ENCODE measurements around the gene ACBD3.

Gene ACBD3

GRCh38 chr1:226134170-226135058 is 52.1 kb downstream of the ACBD3 start:
- no peak for TF ChIP-seq Cebpa-rat (IDR thresholded peaks at IDR 0.05)

GRCh38 chr1:226133504-226134123 is 52.9 kb downstream of the ACBD3 start:
- H3K27ac ChIP-seq: no peak overlapping the region
- no peak for TF ChIP-seq Cebpa-rat (IDR thresholded peaks at IDR 0.05)

More at GRCh38 chr1:226134170-226135058, 52.1 kb downstream of the ACBD3 start:
- H3K27me3 ChIP-seq: no peaks in the 10 kb centered on the region
- peaks cover 0 to 21% (median 8%) of the 10 kb centered on the region in 11 experiments; a peak in 9 of 22 replicates for H3K9me3 ChIP-seq (replicated peaks in 1 of 11)
- peaks cover 0 to 26% (median 13%) of the 10 kb centered on the region in 10 experiments; a peak in 14 of 20 replicates for H3K4me1 ChIP-seq
- peaks cover 0 to 20% (median 0%) of the 10 kb centered on the region in 11 experiments; a peak in 1 of 22 replicates for H4K20me1 ChIP-seq
- H3K36me3 ChIP-seq: no peaks in the 10 kb centered on the region
- no peak overlapping the region for H3K4me3 ChIP-seq
- no peak overlapping the region for H3K4me2 ChIP-seq
- no peak overlapping the region for H3K27ac ChIP-seq
- H3K9ac ChIP-seq: no peak overlapping the region

DNA sequence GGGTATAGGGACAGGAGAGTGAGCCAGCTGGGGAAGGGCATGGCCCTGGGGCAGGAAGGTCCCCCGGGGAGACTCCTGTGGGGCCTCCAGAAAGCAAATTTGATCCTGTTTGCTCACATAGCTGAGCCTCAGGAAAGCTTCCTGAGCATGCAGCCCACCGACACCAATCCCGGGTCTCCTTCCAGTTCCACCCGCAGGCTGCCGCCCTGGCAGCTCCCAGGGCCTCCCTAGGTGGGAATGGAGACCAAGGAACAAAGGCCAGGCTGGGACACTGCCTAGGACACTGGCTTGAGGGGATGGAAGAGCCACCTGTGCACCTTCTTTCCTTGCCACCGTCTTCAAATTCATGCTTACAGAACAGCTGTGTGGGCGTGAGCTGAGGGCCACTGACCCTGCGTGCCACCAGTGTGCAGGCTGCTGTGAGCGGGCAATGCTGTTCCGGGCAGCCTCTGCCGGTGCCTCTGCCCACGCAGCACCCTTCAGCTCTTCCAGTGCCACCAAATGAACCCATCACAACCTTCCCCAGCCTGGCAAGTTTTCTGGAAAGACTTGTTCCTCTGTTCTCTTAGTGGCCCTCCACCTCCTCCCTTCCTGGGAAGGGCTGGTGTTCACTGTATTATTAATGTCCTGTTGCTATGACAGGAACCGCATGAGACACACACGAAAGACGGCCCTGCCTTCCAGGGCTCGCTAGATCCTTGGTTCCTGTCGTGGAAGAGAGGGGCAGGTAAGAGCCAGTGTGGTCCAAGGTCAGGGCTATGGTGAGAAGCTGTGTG is 53.6 kb downstream of the ACBD3 start:
- no peak for TF ChIP-seq Cebpa-rat (IDR thresholded peaks at IDR 0.05)
- peaks cover 5 to 35% (median 24%) of the 10 kb centered on the region in 10 experiments for H3K4me1 ChIP-seq
- peak overlapping the region in 1 of 11 experiments; percentile 7; a peak in 1 of 22 replicates for H3K27ac ChIP-seq
- no peaks in the 10 kb centered on the region for H3K27me3 ChIP-seq
- no peaks in the 10 kb centered on the region for H3K36me3 ChIP-seq
- 0 out of 22 replicates have a peak overlapping the region, but pooled peaks of 1 of the 11 experiments have one; percentile 26 for H3K9ac ChIP-seq
- peak overlapping the region in 7 of 11 experiments; percentile 20 to 77 (median 59); a peak in 12 of 22 replicates for H3K4me2 ChIP-seq
- peaks cover 0 to 20% (median 0%) of the 10 kb centered on the region in 11 experiments; a peak in 1 of 22 replicates for H4K20me1 ChIP-seq
- no peak overlapping the region for H3K4me3 ChIP-seq
- peaks cover 0 to 21% (median 8%) of the 10 kb centered on the region in 11 experiments; a peak in 9 of 22 replicates for H3K9me3 ChIP-seq (replicated peaks in 1 of 11)

More at GRCh38 chr1:226133504-226134123, 52.9 kb downstream of the ACBD3 start:
- Histone ChIP-seq H3K36me3 (no peaks in the 10 kb centered on the region), H3K4me2 (peak overlapping the region in 4 of 11 experiments; percentile 46 to 77 (median 62); a peak in 3 of 22 replicates), H3K27me3 (no peaks in the 10 kb centered on the region), H3K9me3 (replicated peaks in 1 of 11) (peaks cover 0 to 21% (median 8%) of the 10 kb centered on the region in 11 experiments; a peak in 9 of 22 replicates), H3K4me3 (no peak overlapping the region), H3K4me1 (peaks cover 0 to 28% (median 17%) of the 10 kb centered on the region in 10 experiments; a peak in 17 of 20 replicates), H4K20me1 (peaks cover 0 to 20% (median 0%) of the 10 kb centered on the region in 11 experiments; a peak in 1 of 22 replicates), H3K9ac (no peak overlapping the region)

DNA sequence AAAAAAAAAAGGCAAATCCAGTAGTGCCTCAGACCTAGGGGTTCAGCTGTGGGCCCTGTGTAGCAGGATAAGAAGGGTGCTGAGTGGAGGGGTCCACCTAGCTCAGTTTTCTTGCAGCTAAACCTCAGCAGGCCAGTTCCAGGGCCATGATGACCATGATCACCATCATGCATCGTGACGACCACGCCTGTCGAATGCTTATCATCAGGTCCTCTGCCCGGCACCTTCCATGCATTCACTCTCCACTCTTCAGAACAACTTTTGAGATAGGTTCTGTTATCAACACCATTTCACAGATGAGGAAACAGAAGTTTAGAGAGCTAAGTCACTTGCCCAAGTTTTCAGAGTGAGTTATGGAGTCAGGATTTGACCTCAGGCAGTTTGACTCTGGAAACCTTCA is 54.9 kb downstream of the ACBD3 start:
- no peak overlapping the region for H3K27ac ChIP-seq

GRCh38 chr1:226129230-226129629 is 57.3 kb downstream of the ACBD3 start:
- TF ChIP-seq Cebpa-rat (IDR thresholded peaks at IDR 0.05): no peak
- no peak overlapping the region for H3K4me2 ChIP-seq
- H3K4me3 ChIP-seq: no peak overlapping the region

More for the DNA sequence above, 54.9 kb downstream of the ACBD3 start:
- Histone ChIP-seq H3K36me3 (no peaks in the 10 kb centered on the region), H3K4me2 (0 out of 22 replicates have a peak overlapping the region, but pooled peaks of 1 of the 11 experiments have one; percentile 65), H3K9me3 (replicated peaks in 1 of 11) (peaks cover 0 to 21% (median 8%) of the 10 kb centered on the region in 11 experiments; a peak in 9 of 22 replicates), H4K20me1 (peaks cover 0 to 19% (median 0%) of the 10 kb centered on the region in 11 experiments; a peak in 1 of 22 replicates), H3K27me3 (no peaks in the 10 kb centered on the region), H3K4me3 (no peak overlapping the region), H3K9ac (no peak overlapping the region), H3K4me1 (peaks cover 11 to 46% (median 35%) of the 10 kb centered on the region in 10 experiments)
- TF ChIP-seq Cebpa-rat (IDR thresholded peaks at IDR 0.05): no peak

GRCh38 chr1:226128487-226129075 is 58.0 kb downstream of the ACBD3 start:
- 0 out of 22 replicates have a peak, but pooled peaks of 1 of the 11 experiments have one; percentile 2 for TF ChIP-seq Cebpa-rat (IDR thresholded peaks at IDR 0.05)
- Histone ChIP-seq H3K36me3 (no peaks in the 10 kb centered on the region), H3K4me2 (peak overlapping the region; percentile 66 to 84 (median 78)), H3K9ac (peak overlapping the region in 2 of 11 experiments; percentile 40 to 52; a peak in 3 of 22 replicates), H4K20me1 (no peaks in the 10 kb centered on the region), H3K9me3 (replicated peaks in 1 of 11) (peaks cover 0 to 21% (median 8%) of the 10 kb centered on the region in 11 experiments; a peak in 9 of 22 replicates), H3K27ac (peak overlapping the region in 8 of 11 experiments; percentile 37 to 56 (median 48); a peak in 11 of 22 replicates), H3K4me1 (peaks cover 11 to 53% (median 38%) of the 10 kb centered on the region in 10 experiments), H3K4me3 (no peak overlapping the region), H3K27me3 (no peaks in the 10 kb centered on the region)

More at GRCh38 chr1:226129230-226129629, 57.3 kb downstream of the ACBD3 start:
- no peak overlapping the region for H3K9ac ChIP-seq
- peaks cover 11 to 50% (median 38%) of the 10 kb centered on the region in 10 experiments for H3K4me1 ChIP-seq
- H3K27me3 ChIP-seq: no peaks in the 10 kb centered on the region
- no peaks in the 10 kb centered on the region for H3K36me3 ChIP-seq
- H3K9me3 ChIP-seq (replicated peaks in 1 of 11): peaks cover 0 to 21% (median 8%) of the 10 kb centered on the region in 11 experiments; a peak in 9 of 22 replicates
- H4K20me1 ChIP-seq: no peaks in the 10 kb centered on the region
- no peak overlapping the region for H3K27ac ChIP-seq

GRCh38 chr1:226126824-226127569 is 59.5 kb downstream of the ACBD3 start:
- Histone ChIP-seq H3K27me3 (peaks cover 0 to 7% (median 0%) of the 10 kb centered on the region in 11 experiments; a peak in 3 of 22 replicates), H3K27ac (no peak overlapping the region), H3K4me2 (peak overlapping the region; percentile 66 to 84 (median 78); a peak in 19 of 22 replicates), H3K4me3 (no peak overlapping the region), H3K9ac (peak overlapping the region in 1 of 11 experiments; percentile 36; a peak in 1 of 22 replicates), H3K4me1 (peaks cover 15 to 54% (median 37%) of the 10 kb centered on the region in 10 experiments), H3K36me3 (no peaks in the 10 kb centered on the region), H4K20me1 (no peaks in the 10 kb centered on the region), H3K9me3 (replicated peaks in 1 of 11) (peaks cover 0 to 18% (median 6%) of the 10 kb centered on the region in 11 experiments; a peak in 9 of 22 replicates)
- no peak for TF ChIP-seq Cebpa-rat (IDR thresholded peaks at IDR 0.05)
